Fibroblast of skin of right biceps (primary cell): ENCODE data around the gene CAMK2N2.
A peak's percentile ranks its signal among the peaks of the same experiment; 100 is the strongest.

Experiments
- DNase-seq: peaks from one replicate; pipeline ENCODE4 v3.0.0-alpha.2; 2013

CAMK2N2 gene

DNA sequence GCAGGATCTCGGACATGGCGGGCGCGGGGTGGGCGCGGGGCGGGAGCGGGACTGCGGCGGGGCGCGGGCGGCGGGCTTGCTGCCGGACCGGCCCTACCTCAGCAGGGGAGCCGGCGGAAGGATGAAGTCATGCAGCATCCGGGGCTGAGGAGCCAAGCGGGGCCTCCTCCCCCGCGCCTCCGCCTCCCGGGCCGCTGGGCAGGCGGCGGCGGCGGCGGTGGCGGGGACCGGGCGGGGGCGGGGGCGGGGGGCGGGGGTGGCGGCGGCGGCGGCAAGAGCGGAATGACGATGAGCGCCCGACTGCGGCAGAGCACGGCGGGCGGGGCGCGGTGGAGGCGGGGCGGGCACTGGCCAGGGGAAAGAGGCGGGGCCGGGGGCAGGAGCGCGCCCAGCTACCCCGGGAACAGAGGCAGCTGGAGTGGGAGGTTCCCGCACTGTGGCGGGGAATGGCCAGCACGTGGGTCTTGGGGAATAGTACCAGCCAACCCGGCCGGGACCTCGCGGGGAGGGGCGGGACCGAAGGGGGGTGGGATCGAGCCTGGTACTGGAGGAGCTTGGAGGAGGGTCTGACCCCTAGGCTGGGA is at the start of gene CAMK2N2:
Gene CAMK2N2 (minus strand): TSS at position 284 of the 584 bp plus-strand sequence. CDS start 268 bp downstream, at position 16.
- peak; percentile 39 for DNase-seq

DNA sequence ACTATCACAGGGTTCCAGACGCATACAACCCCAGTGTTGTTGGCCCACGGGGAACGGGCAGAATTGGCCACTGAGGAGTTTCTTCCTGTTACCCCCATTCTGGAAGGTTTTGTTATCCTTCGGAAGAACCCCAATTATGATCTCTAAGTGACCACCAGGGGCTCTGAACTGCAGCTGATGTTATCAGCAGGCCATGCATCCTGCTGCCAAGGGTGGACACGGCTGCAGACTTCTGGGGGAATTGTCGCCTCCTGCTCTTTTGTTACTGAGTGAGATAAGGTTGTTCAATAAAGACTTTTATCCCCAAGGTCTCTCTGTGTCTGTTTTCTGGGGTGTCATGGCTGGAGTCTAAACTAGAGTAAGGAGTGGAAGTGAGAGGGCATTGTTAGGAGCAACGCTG is 47.4 kb upstream of the CAMK2N2 start:
- no peak for DNase-seq

DNA sequence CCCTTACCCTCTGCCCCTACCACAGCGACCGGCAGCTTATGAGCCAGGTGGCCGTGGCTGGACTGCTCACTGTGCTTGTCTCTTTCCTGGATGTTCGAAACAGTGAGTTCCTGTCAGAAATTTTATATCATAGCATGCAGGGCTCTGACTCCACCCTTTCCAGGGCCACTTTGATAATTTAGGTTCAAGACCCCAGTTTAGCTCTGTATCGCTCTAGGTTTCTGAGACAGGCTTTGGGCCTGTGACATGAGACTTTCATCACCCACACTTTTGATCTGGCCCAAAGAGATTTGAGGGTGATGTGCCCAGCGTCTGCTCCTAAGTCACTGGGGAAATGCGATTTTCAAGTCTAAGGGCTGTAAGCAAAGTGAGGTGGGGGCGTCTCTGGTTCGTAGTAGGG is 46.6 kb upstream of the CAMK2N2 start:
- DNase-seq, result no peak

DNA sequence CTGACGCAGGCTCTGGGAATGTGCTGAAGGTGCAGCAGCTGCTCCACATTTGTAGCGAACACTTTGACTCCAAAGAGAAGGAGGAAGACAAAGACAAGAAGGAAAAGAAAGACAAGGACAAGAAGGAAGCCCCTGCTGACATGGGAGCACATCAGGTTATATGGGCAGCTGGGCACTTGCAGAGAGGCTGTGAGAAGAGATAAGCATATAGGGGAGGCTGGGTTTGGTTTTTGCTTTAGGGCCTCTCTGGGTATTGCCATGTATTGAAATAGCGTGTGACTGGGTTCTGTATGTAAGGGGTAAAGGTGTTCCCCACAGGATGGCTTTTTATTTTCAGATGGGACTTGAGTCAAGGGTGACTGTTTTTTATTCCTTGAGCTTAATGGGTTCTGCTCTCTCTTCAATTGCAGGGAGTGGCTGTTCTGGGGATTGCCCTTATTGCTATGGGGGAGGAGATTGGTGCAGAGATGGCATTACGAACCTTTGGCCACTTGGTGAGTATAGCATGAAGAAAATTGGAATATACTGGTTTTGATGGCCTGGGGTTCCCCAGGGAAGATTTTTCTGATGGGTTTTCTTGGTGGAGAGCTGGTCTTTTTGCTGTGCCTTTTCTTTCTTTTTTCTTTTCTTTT is 45.1 kb upstream of the CAMK2N2 start:
- no peak for DNase-seq

DNA sequence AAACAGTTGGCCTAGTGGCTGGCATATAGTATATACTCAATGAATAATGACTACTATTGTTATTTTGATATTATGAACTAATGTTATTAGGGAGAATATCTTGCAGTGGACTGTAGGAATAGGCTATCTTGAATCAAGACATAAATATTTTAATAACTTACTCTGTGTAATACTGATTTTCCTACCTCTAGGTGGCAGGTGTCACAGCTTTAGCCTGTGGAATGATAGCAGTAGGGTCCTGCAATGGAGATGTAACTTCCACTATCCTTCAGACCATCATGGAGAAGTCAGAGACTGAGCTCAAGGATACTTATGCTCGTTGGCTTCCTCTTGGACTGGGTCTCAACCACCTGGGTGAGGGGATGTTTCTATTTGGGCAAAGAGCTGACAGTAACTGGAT is 44.2 kb upstream of the CAMK2N2 start:
- peak; percentile 20 for DNase-seq

DNA sequence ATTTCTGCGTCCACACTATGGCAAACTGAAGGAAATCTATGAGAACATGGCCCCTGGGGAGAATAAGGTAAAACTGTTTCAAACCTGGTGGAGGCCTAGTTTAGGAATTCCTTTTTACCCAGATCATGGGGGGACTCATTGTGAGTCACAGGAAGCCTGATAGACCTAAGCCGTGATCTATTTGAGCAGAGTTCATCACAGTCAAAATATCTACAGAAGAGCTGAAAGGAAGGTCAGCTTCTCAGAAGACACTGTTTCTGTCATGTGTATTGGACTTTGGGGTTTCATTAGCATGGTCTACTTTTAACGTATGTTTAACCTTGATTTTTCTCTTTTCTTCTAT is 39.0 kb upstream of the CAMK2N2 start:
- DNase-seq, result peak; percentile 82

DNA sequence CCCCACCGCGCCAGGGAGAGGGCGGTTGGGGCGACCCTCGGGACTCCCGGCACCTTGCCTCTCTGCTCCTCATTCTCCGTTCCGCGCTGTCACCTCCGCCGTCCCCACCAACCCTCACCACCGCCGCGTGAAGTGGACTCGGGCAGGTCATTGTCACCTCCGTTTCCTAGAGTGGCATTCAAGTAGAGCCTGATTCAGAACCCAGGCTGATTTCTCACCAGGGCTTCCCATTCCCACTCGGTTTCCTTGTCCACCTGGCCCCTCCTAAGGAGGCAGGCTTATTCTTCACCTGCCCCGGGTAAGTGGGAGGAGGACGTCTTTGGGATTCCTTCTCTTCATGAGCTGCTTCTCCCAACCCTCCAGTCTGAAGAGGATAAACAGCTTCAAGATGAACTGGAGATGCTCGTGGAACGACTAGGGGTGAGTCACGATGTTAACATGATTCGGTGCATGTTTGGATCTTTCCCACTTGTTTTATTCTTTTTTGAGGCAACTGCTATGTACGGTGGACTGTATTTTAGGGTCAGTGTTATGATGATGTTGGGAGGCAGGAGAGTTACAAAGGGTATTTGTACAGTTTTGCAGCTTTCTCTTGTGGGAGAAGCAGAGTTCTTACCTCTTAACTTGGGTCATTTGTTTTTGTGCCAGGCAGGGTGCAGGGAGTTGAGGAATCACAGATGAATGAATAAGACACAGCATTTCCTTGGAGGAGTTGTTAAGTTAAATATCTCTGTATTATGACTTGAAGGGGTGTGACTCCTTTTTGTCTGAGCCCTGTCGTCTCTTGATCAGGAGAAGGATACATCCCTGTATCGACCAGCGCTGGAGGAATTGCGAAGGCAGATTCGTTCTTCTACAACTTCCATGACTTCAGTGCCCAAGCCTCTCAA is 38.4 kb upstream of the CAMK2N2 start:
- peak; percentile 44 for DNase-seq

DNA sequence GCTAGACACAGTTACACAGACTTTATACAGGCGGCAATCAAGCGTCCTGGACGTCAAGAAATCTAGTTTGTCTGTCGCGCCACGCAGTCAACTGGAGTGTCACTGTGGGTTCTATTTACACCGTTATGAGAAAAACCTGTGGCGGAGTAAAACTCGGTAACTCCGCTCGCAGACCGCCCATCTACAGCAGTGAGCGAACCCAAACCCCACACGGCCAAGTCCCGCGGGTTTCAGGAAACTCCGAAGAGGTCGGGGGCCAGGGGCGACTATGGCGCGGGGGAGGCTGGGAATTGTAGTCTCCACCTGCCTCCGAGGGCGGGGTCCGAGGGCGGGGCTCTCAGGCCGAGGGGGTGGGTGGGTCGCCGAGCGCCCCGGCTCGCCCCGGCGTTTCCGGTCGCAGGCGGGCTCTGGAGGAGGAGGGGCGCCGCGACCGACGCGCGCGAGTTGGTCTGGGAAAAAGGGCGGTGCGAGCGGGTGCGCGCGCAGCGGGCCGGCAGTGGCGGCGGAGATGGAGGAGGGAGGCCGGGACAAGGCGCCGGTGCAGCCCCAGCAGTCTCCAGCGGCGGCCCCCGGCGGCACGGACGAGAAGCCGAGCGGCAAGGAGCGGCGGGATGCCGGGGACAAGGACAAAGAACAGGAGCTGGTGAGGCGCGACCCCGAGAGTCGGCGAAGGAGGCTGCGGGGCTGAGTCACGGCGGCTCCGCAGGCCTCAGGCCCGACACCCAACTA is 37.6 kb upstream of the CAMK2N2 start, which contains the start of gene PSMD2:
Gene PSMD2 (plus strand): TSS at position 483 of the 729 bp plus-strand sequence. CDS start 26 bp downstream, at position 509.
- DNase-seq, result peak; percentile 97

DNA sequence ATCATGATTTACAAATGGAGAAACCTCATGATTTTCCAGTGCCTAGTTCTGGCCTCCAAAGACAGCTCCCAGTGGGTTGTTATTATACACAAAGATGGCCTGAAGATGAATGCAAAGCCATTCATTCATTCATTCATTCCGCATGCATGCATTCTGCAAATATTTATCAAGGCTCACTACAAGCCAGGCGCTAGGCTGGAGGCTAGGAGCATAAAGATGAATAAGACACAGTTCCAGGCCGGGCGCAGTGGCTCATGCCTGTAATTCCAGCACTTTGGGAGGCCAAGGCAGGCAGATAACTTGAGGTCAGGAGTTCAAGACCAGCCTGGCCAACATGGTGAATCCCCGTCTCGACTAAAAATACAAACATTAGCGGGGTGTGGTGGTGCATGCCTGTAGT is 35.3 kb upstream of the CAMK2N2 start:
- no peak for DNase-seq

DNA sequence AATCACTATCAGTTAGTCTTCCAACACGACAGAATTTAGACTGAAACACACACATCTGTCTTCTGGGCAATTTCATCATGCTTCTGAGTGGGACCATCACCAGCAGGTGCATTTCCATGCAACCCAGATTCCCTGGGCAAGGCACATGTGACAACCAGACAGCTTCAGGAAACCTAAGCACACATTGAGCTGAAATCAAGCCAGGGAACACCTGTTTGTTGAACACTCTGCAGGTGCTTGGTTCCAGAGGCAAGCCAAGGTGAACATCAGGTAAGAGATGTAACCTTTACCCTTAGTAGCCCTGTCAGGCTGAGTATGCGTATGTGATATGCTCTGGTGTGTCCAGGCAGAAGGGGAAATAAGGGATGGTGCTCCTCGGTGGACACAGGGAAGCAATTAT is 34.4 kb upstream of the CAMK2N2 start:
- DNase-seq, result no peak

DNA sequence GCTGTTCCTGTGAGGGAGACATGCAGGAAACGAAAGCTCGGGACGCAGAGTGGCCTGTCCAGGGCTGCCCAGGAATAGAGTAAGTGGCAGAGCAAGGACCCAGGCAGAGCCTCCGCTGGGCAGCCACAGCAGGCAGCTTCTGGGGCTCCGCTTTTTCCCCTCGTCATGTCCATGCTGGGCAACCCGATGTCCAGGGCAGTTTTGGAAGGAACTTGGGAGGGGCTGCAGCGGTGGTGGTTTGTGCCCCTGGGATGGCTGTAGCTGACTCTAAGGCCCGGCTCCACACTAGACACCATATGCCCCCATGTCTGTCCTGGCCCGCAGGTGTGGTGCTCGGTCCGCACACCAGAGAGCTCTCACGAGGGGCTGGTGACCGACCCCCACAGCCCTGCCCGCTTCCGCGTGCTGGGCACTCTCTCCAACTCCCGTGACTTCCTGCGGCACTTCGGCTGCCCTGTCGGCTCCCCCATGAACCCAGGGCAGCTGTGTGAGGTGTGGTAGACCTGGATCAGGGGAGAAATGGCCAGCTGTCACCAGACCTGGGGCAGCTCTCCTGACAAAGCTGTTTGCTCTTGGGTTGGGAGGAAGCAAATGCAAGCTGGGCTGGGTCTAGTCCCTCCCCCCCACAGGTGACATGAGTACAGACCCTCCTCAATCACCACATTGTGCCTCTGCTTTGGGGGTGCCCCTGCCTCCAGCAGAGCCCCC is 30.5 kb upstream of the CAMK2N2 start:
- DNase-seq, result no peak

DNA sequence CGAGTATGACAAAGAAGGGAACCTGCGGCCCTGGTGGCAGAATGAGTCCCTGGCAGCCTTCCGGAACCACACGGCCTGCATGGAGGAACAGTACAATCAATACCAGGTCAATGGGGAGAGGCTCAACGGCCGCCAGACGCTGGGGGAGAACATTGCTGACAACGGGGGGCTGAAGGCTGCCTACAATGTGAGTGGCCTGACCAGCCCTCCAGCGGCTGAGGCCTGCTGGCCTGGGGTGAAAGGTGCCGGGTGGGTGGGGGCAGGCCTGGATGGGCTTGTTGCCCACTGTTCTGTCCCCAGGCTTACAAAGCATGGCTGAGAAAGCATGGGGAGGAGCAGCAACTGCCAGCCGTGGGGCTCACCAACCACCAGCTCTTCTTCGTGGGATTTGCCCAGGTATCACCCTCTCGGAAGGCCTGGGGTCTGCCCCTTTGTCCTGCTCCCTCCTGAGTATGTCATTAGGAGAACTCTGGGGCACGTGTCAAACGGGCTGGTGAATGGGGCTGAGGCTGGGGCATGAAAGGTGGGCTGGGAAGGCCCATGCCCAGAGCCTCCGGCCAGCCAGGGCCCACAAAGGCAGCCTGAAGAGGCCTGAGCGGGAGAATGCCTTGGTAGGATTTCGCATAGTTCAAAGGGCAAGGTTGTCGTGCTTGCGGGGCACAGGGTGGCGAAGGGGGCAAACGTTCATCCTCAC is 29.8 kb upstream of the CAMK2N2 start:
- no peak for DNase-seq

DNA sequence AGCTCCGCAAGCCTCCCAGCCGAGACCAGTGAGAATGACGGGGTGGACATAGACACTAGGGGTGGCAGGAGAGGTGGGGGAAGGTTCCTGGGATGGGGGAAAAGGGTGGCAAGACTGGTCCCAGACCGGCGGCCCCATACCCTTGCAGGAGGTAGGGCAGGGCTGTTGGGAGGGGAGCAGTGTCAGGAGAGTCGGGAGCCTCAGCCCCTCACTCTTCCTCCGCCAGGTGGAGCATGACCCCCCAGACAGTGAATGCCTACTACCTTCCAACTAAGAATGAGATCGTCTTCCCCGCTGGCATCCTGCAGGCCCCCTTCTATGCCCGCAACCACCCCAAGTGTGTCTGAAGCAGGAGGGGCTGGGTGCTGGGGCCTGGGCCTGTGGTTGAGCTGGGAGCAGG is 29.0 kb upstream of the CAMK2N2 start:
- DNase-seq, result no peak

DNA sequence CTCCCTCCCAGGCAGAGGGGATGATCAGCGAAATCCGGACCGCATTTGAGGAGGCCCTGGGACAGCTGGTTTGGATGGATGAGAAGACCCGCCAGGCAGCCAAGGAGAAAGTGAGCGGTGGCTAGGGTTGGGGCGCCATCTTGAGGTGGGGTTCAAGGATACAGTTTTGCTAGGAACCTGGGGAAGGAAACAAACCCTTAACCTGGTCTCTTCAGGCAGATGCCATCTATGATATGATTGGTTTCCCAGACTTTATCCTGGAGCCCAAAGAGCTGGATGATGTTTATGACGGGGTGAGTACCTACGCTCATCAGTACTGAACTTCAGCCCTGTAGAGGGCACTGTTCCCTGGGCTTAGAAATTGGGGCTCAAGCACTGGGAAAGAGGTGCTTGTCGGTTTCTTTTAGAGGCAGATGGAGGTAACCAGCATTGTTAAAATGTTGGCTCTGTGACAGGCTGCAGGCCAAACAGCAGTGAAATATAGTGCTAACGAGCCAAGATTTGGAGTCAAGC is 28.1 kb upstream of the CAMK2N2 start:
- peak; percentile 46 for DNase-seq

DNA sequence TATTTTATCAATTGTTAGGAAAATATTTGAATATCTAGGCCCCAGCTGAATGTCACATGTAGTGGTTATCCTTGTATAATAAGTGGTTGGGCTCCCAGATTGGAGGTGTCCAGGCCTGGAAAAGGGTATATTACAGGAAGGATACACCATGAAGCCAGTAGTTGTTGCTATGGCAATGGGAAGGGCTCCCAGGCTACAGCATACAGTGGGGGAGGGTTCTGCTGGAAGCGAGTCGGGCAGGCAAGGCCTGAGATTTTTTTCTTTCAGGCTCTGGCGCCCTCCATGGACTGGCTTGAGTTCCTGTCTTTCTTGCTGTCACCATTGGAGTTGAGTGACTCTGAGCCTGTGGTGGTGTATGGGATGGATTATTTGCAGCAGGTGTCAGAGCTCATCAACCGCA is 23.3 kb upstream of the CAMK2N2 start:
- DNase-seq, result peak; percentile 69

DNA sequence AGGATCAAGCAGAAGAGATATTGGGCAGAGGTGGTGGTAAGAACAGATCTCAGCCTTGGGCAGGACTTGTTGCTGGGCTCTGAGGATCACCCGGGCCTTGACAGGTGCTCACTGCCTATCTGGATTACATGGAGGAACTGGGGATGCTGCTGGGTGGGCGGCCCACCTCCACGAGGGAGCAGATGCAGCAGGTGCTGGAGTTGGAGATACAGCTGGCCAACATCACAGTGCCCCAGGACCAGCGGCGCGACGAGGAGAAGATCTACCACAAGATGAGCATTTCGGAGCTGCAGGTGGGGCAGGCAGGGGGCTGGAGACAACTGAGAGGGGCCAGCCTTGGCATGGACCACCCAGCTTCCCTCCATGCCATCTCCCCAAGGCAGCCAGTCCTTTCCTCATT is 22.3 kb upstream of the CAMK2N2 start:
- no peak for DNase-seq

DNA sequence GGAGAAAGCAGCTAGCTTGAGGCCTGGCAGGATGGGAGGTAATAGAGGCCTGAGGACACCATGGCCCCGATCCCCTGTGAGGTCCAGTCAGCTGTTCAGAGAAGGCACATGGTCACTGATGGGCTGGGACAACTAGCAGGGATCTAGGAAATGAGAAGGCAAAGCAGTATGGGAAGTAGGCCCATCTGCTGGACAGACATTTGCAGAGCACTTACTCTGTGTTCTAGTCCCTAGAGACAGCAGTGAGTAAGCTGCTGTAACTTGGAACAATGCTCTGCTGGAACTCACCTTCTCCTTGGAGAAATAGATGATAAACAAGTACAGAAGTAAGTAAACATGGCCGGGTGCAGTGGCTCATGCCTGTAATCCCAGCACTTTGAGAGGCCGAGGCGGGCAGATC is 21.6 kb upstream of the CAMK2N2 start:
- no peak for DNase-seq

DNA sequence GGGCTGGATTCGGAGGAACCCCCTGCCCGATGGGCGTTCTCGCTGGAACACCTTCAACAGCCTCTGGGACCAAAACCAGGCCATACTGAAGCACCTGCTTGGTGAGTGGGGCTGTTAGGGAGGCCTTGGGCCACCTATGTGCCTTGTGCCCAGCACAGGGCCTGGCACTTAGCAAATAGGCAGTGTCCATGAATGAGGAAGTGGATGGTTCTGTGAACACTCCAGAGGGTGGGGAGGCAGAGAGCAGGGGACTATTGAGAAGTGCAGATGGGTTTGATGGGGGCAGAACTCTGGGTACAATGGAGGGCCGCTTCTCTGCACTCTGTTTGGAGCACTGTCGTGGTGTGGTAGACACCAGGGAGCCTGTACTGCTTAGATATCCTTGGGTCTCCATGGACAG is 16.0 kb upstream of the CAMK2N2 start:
- no peak for DNase-seq

DNA sequence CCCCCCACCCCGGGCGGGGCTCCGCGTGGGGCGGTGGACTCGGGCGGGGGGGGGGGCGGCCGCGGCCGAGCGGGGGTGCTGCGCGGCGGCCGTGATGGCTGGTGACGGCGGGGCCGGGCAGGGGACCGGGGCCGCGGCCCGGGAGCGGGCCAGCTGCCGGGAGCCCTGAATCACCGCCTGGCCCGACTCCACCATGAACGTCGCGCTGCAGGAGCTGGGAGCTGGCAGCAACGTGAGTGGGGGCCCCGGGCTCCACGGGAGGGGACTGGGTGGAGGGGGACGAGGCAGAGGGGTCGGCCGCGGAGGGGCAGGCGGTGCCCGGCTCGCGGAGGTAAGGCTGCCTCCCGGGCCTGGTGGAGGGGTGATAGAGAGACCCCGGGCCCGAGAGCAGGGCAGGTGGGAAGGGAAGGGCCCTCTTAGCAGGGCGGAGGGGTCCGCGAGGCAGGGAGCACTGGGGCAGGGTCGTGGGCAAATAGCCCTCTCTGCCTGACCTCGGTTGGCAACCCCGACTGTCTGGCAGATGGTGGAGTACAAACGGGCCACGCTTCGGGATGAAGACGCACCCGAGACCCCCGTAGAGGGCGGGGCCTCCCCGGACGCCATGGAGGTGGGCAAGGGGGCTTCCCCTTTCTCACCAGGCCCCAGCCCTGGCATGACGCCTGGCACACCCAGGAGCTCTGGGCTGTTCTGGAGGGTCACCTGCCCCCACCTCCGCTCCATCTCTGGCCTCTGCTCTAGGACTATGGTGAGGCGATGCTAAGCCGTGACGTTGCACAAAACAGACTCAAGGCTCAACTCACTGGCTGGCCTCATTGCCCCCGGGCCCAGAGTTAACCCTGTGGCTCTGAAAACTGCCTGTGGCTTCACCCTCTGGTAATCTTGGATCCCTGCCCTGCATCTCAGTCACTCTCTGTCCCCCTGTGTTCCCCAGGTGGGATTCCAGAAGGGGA is 14.9 kb upstream of the CAMK2N2 start, which contains the start of gene ECE2:
Gene ECE2 (plus strand): TSS at position 62 of the 950 bp plus-strand sequence. CDS start 132 bp downstream, at position 194.
- no peak for DNase-seq

DNA sequence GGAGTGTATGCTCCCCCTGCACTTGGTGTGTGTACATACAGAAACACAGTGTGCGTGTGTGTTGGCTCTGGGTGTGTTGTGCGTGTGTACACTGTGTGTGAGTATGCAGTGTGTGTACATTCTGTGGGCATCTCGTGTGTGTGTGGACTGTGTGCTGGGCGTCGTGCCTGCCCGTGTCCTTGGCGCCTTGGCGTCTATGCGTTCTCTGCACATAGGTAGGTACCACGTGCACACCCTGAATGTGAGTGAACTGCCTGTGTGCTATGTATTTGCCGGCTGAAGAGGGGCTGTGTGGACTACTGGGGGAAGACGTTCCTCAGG is 14.0 kb upstream of the CAMK2N2 start:
- no peak for DNase-seq

DNA sequence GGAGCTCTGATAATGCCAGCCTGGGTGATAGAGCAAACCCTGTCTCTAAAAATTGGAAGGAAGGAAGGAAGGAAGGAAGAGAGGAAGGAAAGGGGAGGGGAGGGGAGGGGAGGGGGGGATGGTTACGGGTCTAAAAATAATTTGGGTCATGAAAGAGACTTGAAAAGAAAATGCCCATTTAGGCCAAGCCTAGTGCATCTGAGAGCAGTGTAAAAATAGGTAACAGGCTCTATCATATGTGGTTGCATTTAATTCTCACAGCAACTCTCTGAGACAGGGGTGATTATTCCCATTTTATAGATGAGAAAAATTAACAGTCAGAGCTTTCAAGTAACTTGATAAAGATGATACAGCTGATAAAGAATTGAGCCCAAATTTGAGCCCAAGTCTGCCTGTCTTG is 10.9 kb upstream of the CAMK2N2 start:
- no peak for DNase-seq
